Non-pigmented ciliary epithelial cell (primary cell): ENCODE results near the gene CD177.
A peak's percentile ranks its signal among the peaks of the same experiment; 100 is the strongest.
"Not testable (repeated sequence)": the region's sequence is repeated elsewhere in the genome, so short reads cannot be mapped to it uniquely, and the experiment has no call there.

Experiments used
- DNase-seq: peaks from one replicate; pipeline ENCODE4 v3.0.0-alpha.2; 2010; ENCODE audit warnings: low read depth

Gene CD177

DNA sequence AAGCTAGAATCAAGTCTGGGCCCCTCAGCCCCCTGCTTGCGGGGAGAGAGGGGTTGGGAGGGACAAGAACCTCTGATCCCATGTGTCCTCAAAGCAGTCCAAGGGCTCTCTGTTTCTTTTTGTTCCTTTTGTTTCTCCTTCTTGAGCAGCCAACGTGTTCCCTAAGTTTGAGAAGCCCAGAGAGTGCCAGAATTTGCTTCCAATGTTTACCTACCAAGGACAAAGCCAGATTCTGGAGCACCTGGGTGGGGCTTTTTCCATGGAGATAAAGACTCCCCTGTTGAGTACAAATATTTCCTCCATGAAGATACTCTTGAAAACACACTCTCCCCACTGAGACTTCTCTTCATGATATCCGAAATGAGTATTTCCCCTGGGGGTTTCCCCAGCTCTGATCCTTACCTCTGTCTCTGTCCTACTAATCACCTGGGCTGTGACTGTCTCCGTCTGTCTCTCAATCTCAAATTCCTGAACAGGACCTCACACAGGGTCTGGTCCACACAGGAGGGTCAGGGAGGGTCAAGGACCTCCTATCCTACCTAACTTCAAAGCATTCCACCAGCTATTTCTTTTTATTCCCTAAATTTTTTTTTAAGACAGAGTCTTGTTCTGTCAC, 27.4 kb downstream of the CD177 start:
- DNase-seq = no peak

DNA sequence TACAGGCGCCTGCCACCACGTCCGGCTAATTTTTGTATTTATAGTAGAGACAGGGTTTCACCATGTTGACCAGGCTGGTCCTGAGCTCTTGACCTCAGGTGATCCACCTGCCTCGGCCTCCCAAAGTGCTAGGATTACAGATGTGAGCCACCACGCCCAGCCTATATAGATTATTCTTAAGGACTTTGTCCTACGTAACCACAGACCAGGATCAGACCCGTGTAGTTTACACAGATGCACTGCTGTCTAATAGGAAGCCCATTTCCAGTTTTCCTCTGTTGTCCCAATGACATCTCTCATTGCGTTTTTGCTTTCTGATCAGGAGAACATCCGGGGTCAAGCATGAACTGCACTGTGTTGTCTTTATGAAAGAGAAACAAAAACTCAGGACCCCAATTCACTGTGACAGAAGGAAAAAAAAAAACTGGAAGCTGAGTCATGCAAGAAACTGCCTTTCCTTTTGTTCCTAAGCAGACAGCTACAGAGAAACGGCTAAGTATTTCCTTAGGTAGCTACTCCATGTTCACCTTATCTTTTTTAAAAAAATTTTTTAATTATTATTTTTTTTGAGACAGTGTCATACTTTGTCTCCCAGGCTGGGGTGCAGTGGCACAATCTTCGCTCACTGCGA, 29.2 kb downstream of the CD177 start:
- DNase-seq = not testable (repeated sequence)

DNA sequence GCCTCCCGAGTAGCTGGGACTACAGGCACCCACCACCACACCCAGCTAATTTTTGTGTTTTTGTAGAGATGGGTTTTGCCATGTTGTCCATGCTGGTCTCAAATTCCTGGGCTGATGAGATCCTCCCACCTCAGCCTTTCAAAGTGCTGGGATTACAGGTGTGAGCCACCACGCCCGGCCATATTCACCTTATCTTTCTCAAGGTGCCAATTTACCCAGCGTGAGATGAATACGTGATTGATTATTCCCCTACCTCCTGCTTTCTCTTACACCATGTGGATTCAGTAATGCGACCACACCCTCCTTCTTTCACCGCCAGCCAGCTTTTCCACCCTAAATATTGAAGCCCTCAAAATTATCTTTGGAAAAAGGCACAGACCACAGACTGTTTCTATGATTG, 29.8 kb downstream of the CD177 start:
- not testable (repeated sequence) for DNase-seq

DNA sequence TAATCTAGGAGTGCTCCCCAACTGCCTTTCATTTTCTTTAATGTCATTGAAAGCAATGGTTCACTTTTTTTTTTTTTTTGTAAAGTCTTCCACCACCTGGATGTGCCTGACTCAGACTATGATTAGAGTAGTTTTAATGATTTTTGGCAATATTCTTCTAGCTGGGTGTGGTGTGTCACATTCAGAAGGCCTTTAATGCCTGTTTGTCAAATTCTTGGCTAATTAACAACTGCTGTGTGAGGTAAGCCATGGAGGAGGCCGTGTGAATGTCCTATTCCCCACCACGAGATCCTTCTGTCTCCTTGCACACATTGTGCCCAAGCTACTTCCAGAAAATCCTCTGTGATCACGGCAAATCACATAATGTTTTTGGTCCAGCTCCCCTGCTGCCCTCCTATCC, 30.3 kb downstream of the CD177 start:
- not testable (repeated sequence) for DNase-seq

DNA sequence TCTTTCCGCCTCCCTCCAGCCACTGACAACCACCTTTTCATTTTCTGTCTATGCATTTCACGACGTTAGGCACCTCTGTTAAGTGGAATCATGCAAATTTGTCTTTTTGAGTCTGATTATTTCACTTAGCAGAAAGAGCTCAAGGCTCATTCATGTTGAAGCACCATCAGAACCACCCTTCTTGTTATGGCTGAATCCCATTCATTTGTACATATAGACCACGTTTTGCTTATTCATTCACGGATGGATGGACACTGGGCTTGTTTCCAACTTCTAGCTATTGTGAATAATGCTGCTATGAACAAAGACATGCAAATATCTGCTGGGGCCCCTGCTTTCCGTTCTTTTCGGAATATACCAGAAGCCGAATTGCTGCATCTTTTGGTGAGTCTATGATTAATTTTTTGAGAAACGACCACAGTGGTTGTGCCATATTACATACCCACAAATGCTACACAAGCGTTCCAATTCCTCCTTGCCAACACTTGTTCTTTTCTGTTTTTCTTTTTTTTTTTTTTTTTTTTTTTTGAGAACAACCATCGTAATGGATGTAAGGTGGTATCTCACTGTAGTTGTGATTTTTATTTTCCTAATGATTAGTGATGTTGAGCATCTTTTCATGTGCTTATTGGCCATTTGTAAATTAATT, 37.5 kb downstream of the CD177 start:
- DNase-seq = peak; percentile 10

DNA sequence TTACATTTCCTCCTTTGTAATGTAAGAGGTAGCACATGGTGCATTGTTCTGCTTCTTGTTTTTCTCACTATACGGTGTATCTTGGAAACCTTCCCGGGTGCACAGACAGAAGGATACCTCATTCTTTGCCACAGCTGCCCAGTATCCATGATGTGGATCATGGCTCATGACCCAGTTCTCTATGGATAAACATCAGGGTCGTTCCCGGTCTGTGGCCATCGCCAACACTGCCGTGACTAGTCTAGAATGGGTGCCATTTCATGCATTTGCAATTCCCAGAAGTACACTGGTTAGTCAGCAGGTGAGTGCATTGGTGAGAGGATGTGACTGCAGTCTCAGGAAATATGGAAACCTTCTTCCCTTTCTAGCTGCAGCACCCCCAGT, 38.1 kb downstream of the CD177 start:
- DNase-seq = not testable (repeated sequence)

DNA sequence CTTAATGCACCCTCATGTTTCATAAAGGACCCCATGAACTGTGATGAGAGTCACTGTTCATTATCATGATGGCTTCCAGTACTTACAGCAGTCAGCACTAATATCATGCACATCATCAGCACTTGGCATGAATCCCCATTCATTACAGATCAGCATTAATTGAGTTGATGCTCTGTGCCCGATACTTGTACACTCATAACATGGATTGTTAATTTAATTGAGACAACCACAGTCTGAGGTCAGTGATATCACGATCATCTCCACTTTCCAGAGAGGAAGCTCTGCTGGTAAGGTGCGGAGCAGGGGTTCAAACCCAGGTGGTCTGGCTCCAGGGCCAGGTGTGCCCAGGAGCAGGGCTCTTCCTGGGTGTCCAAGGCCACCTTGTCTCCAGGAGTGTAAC, 40.0 kb downstream of the CD177 start:
- not testable (repeated sequence) for DNase-seq

DNA sequence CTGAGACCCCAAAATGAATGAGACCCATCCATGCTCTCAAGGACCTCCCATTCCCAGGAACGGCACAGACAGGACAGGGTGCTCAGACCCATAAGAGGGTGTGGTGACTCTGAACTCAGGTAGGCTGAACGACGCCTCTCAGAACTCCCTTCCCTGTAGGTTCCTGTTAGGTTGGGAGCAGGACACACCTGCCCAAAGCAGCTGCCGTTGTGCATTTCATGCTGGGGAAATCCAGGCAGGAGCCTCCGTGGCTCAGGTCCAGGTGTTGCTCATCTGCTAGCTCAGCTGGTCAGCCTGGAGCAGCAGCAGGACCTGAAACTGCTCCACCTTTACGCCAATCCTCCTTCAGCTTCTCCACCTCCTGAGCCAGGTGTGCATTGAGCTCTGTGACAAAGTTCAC, 42.1 kb downstream of the CD177 start:
- no peak for DNase-seq

DNA sequence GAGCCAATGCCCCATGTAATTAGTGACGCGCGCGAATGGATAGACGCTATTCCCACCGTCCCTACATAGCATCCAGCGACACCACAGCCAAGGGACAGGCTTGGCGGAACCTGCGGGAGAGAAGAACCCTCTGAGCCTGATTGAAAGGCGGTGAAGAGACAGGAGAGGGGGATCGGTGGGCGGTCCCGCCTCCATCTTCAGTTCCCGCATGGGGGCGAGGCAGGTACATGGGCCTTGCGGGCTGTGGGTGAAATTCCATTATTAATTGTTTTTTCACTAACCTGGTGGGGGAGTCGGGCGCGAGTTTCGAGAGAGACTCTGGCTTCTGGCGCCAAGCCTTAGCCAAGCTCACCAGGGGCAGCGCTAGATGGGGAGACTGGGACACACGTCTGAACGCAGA, 52.8 kb downstream of the CD177 start:
- no peak for DNase-seq

DNA sequence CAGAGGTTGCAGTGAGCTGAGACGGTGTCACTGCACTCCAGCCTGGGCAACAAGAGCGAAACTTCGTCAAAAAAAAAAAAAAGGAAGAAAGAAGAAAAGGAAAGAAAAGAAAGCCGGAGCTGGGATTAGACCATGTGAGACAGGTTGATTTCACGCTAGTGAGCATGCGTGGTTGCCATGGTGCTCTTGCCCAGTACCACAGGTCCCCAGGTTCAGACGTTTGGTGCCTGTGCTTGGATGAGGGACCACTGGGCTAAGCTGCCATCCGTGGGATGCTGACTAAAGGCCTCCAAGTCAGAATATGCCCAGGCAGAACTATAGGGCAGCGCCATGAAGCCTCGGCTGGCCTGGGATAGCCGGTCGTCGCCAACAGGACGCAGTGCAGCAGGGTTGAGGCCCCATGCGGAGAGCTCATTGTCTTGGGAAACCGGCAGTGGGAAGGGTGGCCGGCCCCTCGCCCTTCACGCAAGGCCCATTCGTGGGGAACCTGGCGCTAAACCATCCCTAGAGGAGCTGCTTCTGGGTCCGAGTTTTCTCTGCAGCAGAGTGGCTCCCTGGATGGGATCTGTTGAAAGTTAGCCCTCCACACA, 54.0 kb downstream of the CD177 start:
- no peak for DNase-seq

DNA sequence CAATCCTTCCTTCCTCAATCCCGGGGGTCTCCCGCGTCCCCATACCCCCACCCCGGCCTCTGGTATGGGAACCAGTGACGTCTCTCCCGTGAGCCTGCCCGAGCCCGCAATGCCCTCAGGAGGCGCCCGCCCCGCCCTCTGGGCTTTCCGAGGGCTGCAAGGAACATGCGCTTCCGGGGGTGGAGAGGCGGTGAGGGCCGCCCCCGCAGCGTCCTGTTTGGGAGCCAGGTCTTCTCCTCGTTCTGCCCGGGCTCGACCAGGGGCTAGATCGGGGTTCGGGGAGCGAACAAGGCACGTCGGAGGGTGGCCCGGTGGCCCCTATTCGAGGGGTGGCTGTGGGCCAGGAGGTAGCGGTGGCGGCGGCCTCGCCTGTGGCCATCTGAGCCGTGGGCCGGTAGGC, 54.6 kb downstream of the CD177 start:
- DNase-seq = no peak

DNA sequence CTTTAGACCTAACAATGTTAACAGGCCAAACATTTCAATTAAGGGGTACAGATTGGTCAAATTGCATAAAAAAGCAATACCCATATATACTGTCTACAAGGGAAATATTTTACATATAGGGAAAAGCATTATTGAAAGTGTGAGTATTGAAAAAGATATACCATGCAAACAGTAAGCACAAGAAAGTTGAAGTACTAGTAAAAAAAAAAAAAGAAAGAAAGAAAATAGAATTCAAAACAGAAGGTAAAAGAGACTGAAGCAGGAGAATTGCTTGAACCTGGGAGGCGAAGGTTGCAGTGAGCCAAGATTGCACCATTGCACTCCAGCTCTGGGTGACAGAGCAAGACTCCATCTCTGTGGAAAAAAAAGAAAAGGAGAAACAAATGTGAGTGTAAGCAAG, 55.9 kb downstream of the CD177 start:
- DNase-seq = no peak

DNA sequence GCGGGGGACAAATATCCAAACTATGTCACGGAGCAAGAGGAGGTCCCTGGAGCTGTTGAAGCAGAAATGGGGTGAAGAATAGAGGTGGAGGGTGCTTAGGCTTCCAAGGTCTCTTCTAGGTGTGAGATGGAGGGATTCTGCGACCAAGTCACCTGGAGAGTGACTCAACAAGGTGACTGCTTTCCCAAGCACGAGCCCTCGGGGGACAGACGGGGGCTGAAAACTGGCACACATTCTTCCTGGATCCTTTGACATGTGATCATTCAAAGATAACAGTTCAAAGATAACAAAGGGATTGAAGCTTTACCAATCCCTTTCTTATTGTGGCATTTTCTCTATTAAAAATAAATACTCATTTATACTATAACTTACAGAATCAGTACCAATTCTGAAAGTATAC, 59.0 kb downstream of the CD177 start:
- no peak for DNase-seq
